ENCODE results near the gene HRH4.

The HRH4 gene, protein sequence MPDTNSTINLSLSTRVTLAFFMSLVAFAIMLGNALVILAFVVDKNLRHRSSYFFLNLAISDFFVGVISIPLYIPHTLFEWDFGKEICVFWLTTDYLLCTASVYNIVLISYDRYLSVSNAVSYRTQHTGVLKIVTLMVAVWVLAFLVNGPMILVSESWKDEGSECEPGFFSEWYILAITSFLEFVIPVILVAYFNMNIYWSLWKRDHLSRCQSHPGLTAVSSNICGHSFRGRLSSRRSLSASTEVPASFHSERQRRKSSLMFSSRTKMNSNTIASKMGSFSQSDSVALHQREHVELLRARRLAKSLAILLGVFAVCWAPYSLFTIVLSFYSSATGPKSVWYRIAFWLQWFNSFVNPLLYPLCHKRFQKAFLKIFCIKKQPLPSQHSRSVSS

GRCh38 chr18:24460388-24460787 is at the start of gene HRH4:
HRH4 (plus strand) TSS chr18:24460637; CDS start chr18:24460729, 92 bp downstream.
- no peak within 1 kb of the TSS for H3K27ac ChIP-seq
- TF ChIP-seq, protein P1, sequence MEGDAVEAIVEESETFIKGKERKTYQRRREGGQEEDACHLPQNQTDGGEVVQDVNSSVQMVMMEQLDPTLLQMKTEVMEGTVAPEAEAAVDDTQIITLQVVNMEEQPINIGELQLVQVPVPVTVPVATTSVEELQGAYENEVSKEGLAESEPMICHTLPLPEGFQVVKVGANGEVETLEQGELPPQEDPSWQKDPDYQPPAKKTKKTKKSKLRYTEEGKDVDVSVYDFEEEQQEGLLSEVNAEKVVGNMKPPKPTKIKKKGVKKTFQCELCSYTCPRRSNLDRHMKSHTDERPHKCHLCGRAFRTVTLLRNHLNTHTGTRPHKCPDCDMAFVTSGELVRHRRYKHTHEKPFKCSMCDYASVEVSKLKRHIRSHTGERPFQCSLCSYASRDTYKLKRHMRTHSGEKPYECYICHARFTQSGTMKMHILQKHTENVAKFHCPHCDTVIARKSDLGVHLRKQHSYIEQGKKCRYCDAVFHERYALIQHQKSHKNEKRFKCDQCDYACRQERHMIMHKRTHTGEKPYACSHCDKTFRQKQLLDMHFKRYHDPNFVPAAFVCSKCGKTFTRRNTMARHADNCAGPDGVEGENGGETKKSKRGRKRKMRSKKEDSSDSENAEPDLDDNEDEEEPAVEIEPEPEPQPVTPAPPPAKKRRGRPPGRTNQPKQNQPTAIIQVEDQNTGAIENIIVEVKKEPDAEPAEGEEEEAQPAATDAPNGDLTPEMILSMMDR (IDR thresholded peaks at IDR 0.05) = no peak
- H3K79me2 ChIP-seq = no peaks in the 10 kb centered on the region
- no peaks in the 10 kb centered on the region for H3K9me3 ChIP-seq (ENCODE audit: control insufficient read depth, low read length)
- H3K4me3 ChIP-seq (ENCODE audit: low read depth, low read length) = no peak within 1 kb of the TSS
- no peaks in the 10 kb centered on the region for H3K27me3 ChIP-seq (ENCODE audit: control insufficient read depth, insufficient read depth, low read length)
- H3K9ac ChIP-seq = no peak within 1 kb of the TSS
- H2AFZ ChIP-seq = no peak within 1 kb of the TSS
- no peaks in the 10 kb centered on the region for H3K36me3 ChIP-seq (ENCODE audit: control insufficient read depth, insufficient read depth, low read length)
- H3K4me1 ChIP-seq = peaks cover 7% of the 10 kb centered on the region
- no peak within 1 kb of the TSS for H3K4me2 ChIP-seq (ENCODE audit: low read length)

- H3K4me2 ChIP-seq (ENCODE audit: low read length) = no peak overlapping the region
Measured at GRCh38 chr18:24413148-24413547, 47.3 kb upstream of the HRH4 start.

GRCh38 chr18:24414349-24415003 is 46.0 kb upstream of the HRH4 start:
- Histone ChIP-seq H3K27ac (no peak overlapping the region), H3K4me2 (ENCODE audit: low read length) (no peak overlapping the region), H3K9me3 (ENCODE audit: control insufficient read depth, low read length) (no peaks in the 10 kb centered on the region), H3K4me3 (ENCODE audit: low read depth, low read length) (no peak overlapping the region), H3K9ac (no peak overlapping the region), H3K79me2 (no peaks in the 10 kb centered on the region), H3K4me1 (no peaks in the 10 kb centered on the region), H3K36me3 (ENCODE audit: control insufficient read depth, insufficient read depth, low read length) (no peaks in the 10 kb centered on the region), H2AFZ (peak overlapping the region; percentile 31), H3K27me3 (ENCODE audit: control insufficient read depth, insufficient read depth, low read length) (no peaks in the 10 kb centered on the region)
- TF ChIP-seq, protein P1 (IDR thresholded peaks at IDR 0.05) = no peak

More at GRCh38 chr18:24413148-24413547, 47.3 kb upstream of the HRH4 start:
- H3K27me3 ChIP-seq (ENCODE audit: control insufficient read depth, insufficient read depth, low read length) = no peaks in the 10 kb centered on the region
- H3K9me3 ChIP-seq (ENCODE audit: control insufficient read depth, low read length) = no peaks in the 10 kb centered on the region
- H3K79me2 ChIP-seq = no peaks in the 10 kb centered on the region
- TF ChIP-seq, protein P1 (IDR thresholded peaks at IDR 0.05) = no peak
- no peaks in the 10 kb centered on the region for H3K36me3 ChIP-seq (ENCODE audit: control insufficient read depth, insufficient read depth, low read length)
- H3K4me1 ChIP-seq = no peaks in the 10 kb centered on the region
- no peak overlapping the region for H3K4me3 ChIP-seq (ENCODE audit: low read depth, low read length)
- no peak overlapping the region for H3K27ac ChIP-seq
- no peak overlapping the region for H2AFZ ChIP-seq
- no peak overlapping the region for H3K9ac ChIP-seq

DNA sequence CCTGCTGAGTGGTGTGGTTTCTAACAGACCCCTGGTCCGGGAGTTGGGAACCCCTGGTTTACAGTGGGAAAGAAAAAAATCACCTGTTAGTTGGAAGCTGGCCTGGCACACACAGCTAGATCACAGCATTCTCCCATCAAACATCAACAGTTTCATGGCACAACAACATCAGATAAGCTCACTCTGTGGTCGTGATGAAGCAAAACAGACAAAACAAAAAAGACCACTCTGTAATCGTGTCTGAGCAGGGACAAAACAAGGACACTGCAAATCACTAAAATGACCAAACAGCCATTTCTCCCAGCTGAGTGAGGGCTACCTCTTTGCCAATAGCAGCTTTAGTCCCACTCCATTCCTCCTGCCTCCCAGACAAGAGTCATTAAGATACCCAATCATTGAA is 43.0 kb upstream of the HRH4 start:
- H3K9ac ChIP-seq = no peak overlapping the region
- no peak overlapping the region for H3K27ac ChIP-seq
- no peaks in the 10 kb centered on the region for H3K9me3 ChIP-seq (ENCODE audit: control insufficient read depth, low read length)

More for the DNA sequence above, 43.0 kb upstream of the HRH4 start:
- Histone ChIP-seq H3K4me3 (ENCODE audit: low read depth, low read length) (no peak overlapping the region), H2AFZ (no peak overlapping the region), H3K36me3 (ENCODE audit: control insufficient read depth, insufficient read depth, low read length) (no peaks in the 10 kb centered on the region), H3K4me2 (ENCODE audit: low read length) (no peak overlapping the region), H3K79me2 (no peaks in the 10 kb centered on the region), H3K27me3 (ENCODE audit: control insufficient read depth, insufficient read depth, low read length) (no peaks in the 10 kb centered on the region), H3K4me1 (no peaks in the 10 kb centered on the region)
- TF ChIP-seq, protein P1 (IDR thresholded peaks at IDR 0.05) = no peak
